SJCRH30 (cell line): ENCODE results near the gene EPS8L1. TPM values are rescaled to one million over a fixed set of nuclear protein-coding genes. Genes with fewer than 3 reads are reported as not detected.
A peak's percentile ranks its signal among the peaks of the same experiment; 100 is the strongest.

Experiments
- DNase-seq, 2 experiments: peaks; one replicate each; pipeline ENCODE4 v3.0.0-alpha.2; 2015 to 2020
- H3K27ac ChIP-seq: fragments of 250-450 bp; sonication (Bioruptor Pico); 2 replicates; pipeline ENCODE4 v1.5.1; 2020; ENCODE audit warnings: mild to moderate bottlenecking, moderate library complexity
- H3K27me3 ChIP-seq: fragments of 250-450 bp; sonication (Bioruptor Pico); 2 replicates; pipeline ENCODE4 v1.5.1; 2020; ENCODE audit warnings: mild to moderate bottlenecking, moderate library complexity
- H3K36me3 ChIP-seq: fragments of 250-450 bp; sonication (Bioruptor Pico); 2 replicates; pipeline ENCODE4 v1.5.1; 2020; ENCODE audit warnings: mild to moderate bottlenecking, moderate library complexity
- H3K4me1 ChIP-seq: fragments of 250-450 bp; sonication (Bioruptor Pico); 2 replicates; pipeline ENCODE4 v1.5.1; 2020; ENCODE audit warnings: mild to moderate bottlenecking, moderate library complexity
- H3K4me3 ChIP-seq: fragments of 250-450 bp; sonication (Bioruptor Pico); 2 replicates; pipeline ENCODE4 v1.5.1; 2020; ENCODE audit warnings: mild to moderate bottlenecking, moderate library complexity
- H3K9me3 ChIP-seq: fragments of 250-450 bp; sonication (Bioruptor Pico); replicated peaks from 2 replicates; pipeline ENCODE4 v1.5.1; 2020; ENCODE audit warnings: mild to moderate bottlenecking, moderate library complexity
- total RNA-seq: library from RNA; depleted of rRNA; stranded (reverse); fragments of >200 nt; shearing (Covaris generic); gene quantifications from 2 replicates; pipeline ENCODE4 v1.2.3, GENCODE V29; 2014; rRNA removed

The EPS8L1 gene
- total RNA-seq, 1 experiment from 2014 or later: 1.4 TPM

GRCh38 chr19:55117663-55118391 lies 42.2 kb downstream of the EPS8L1 start:
- H3K9me3 ChIP-seq: no peaks in the 10 kb centered on the region
- DNase-seq: peak; percentile 98
- no peaks in the 10 kb centered on the region for H3K27me3 ChIP-seq
- peak overlapping the region; percentile 68 for H3K4me3 ChIP-seq
- peaks cover 13% of the 10 kb centered on the region; the same call in 1 of the 2 replicates for H3K4me1 ChIP-seq
- H3K27ac ChIP-seq: peak overlapping the region; percentile 57
- no peaks in the 10 kb centered on the region for H3K36me3 ChIP-seq

DNA sequence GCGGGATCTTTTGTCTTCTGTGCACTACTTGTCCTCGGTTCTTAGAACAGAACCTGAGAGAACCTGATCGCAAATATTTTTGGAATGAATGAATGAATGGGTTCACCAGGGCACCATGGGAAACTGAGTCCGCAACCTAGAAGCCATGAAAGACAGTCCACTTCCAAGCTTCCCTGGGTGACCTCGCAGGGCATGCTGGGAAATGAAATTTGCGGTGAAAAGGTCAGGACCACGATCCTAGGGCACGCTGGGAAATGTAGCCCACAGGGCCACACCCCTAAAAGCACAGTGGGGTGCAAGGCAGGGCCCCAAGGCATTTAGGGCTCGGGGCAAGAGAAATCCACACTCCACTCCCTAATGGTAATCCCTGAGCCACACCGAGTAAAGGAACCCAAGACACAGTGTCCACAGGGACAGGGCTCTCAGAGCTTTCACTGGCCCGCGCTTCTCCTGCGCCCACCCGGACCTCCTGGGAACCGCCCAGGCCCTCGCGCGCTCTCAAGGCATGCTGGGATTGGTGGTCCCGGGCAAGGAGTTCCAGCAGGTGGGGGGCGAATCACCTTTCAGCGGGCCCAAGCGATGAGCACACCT lies 42.8 kb downstream of the EPS8L1 start:
- Histone ChIP-seq H3K9me3 (no peaks in the 10 kb centered on the region), H3K4me3 (peak overlapping the region; percentile 68), H3K27ac (peak overlapping the region; percentile 57; the same call in 1 of the 2 replicates), H3K36me3 (no peaks in the 10 kb centered on the region), H3K4me1 (peaks cover 8% of the 10 kb centered on the region; the same call in 1 of the 2 replicates), H3K27me3 (no peaks in the 10 kb centered on the region)
- peak in 1 of 2 experiments; percentile 55 for DNase-seq

DNA sequence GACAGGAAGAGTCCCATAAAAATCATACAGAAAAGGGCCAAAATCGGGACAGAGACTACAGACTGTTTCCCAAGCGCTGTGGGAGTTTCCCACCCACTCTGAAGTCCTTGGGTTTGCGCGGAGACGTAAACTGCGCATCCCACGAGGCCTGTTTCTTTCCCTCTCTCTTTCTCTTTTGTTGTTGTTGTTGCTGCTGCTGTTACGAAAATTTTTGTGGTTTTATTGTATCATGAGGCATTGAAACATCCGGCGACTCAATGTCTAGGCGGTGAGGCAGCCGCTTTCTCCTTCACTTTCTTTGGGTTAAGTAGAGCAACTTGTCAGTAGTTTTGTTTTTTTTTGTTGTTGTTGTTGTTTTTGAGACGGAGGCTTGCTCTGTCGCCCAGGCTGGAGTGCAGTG lies 43.4 kb downstream of the EPS8L1 start:
- H3K36me3 ChIP-seq: no peaks in the 10 kb centered on the region

GRCh38 chr19:55131421-55131820 lies 55.8 kb downstream of the EPS8L1 start:
- DNase-seq: no peak
- no peak overlapping the region for H3K27ac ChIP-seq

More for the DNA sequence above, 43.4 kb downstream of the EPS8L1 start:
- H3K27me3 ChIP-seq: no peaks in the 10 kb centered on the region
- H3K9me3 ChIP-seq: no peaks in the 10 kb centered on the region
- no peak overlapping the region for H3K27ac ChIP-seq
- no peak for DNase-seq
- H3K4me1 ChIP-seq: 0 out of 2 replicates have a peak, but pooled peaks cover 5% of the 10 kb centered on the region
- H3K4me3 ChIP-seq: no peak overlapping the region

GRCh38 chr19:55132453-55133129 lies 56.9 kb downstream of the EPS8L1 start:
- Histone ChIP-seq H3K9me3 (no peaks in the 10 kb centered on the region), H3K4me1 (no peaks in the 10 kb centered on the region), H3K27ac (no peak overlapping the region), H3K36me3 (peaks cover 30% of the 10 kb centered on the region), H3K4me3 (no peak overlapping the region), H3K27me3 (no peaks in the 10 kb centered on the region)
- DNase-seq: no peak

More at GRCh38 chr19:55131421-55131820, 55.8 kb downstream of the EPS8L1 start:
- no peak overlapping the region for H3K4me3 ChIP-seq
- no peaks in the 10 kb centered on the region for H3K27me3 ChIP-seq
- peaks cover 28% of the 10 kb centered on the region for H3K36me3 ChIP-seq
- no peaks in the 10 kb centered on the region for H3K9me3 ChIP-seq
- H3K4me1 ChIP-seq: no peaks in the 10 kb centered on the region

GRCh38 chr19:55133639-55134444 lies 58.2 kb downstream of the EPS8L1 start:
- no peaks in the 10 kb centered on the region for H3K9me3 ChIP-seq
- DNase-seq: no peak
- no peak overlapping the region for H3K4me3 ChIP-seq
- H3K4me1 ChIP-seq: no peaks in the 10 kb centered on the region
- H3K36me3 ChIP-seq: peaks cover 40% of the 10 kb centered on the region
- no peak overlapping the region for H3K27ac ChIP-seq
- H3K27me3 ChIP-seq: no peaks in the 10 kb centered on the region

- Histone ChIP-seq H3K36me3 (peaks cover 49% of the 10 kb centered on the region), H3K4me1 (no peaks in the 10 kb centered on the region), H3K27ac (no peak overlapping the region), H3K27me3 (no peaks in the 10 kb centered on the region), H3K9me3 (no peaks in the 10 kb centered on the region), H3K4me3 (no peak overlapping the region)
- no peak for DNase-seq
Measured at GRCh38 chr19:55134736-55135135, 59.1 kb downstream of the EPS8L1 start.

GRCh38 chr19:55136399-55137102 lies 60.9 kb downstream of the EPS8L1 start:
- Histone ChIP-seq H3K9me3 (no peaks in the 10 kb centered on the region), H3K4me1 (no peaks in the 10 kb centered on the region), H3K36me3 (peaks cover 63% of the 10 kb centered on the region), H3K27me3 (no peaks in the 10 kb centered on the region), H3K27ac (no peak overlapping the region), H3K4me3 (no peak overlapping the region)
- DNase-seq: no peak

Other genes starting within 250 kb of the EPS8L1 start
- gene KIR2DS4, start 243.2 kb upstream of the EPS8L1 start, total RNA-seq: not detected in 2 replicates
- gene KIR3DL2, start 225.4 kb upstream of the EPS8L1 start, total RNA-seq: not detected in 2 replicates
- not detected in 2 replicates for gene FCAR, start 201.6 kb upstream of the EPS8L1 start, total RNA-seq
- gene NCR1, start 169.7 kb upstream of the EPS8L1 start, total RNA-seq: not detected in 2 replicates
- gene NLRP7, start 128.3 kb upstream of the EPS8L1 start, total RNA-seq: 0.02 TPM in 1 of 2 replicates, not detected in the other
- not detected in 2 replicates for gene NLRP2, start 109.5 kb upstream of the EPS8L1 start, total RNA-seq
- gene GP6, start 37.6 kb upstream of the EPS8L1 start, total RNA-seq: 15.1 and 16.7 TPM in 2 replicates
- gene RDH13, start 12.7 kb upstream of the EPS8L1 start, total RNA-seq: 29.9 and 30.5 TPM in 2 replicates
- gene PPP1R12C, start 41.8 kb downstream of the EPS8L1 start, total RNA-seq: 26.2 and 30.5 TPM in 2 replicates
- 599 and 612 TPM in 2 replicates for gene TNNT1, start 73.3 kb downstream of the EPS8L1 start, total RNA-seq
- gene TNNI3, start 81.9 kb downstream of the EPS8L1 start, total RNA-seq: 2.4 and 2.5 TPM in 2 replicates
- gene DNAAF3, start 90.7 kb downstream of the EPS8L1 start, total RNA-seq: 9.1 and 14.0 TPM in 2 replicates
- 0.36 TPM in 1 of 2 replicates, not detected in the other for gene SYT5, start 104.4 kb downstream of the EPS8L1 start, total RNA-seq
- gene PTPRH, start 133.6 kb downstream of the EPS8L1 start, total RNA-seq: 0.94 and 1.4 TPM in 2 replicates
- 2.3 and 2.5 TPM in 2 replicates for gene TMEM86B, start 152.9 kb downstream of the EPS8L1 start, total RNA-seq
- gene PPP6R1, start 183.1 kb downstream of the EPS8L1 start, total RNA-seq: 39.5 and 44.9 TPM in 2 replicates
- 39.3 and 40.8 TPM in 2 replicates for gene HSPBP1, start 204.2 kb downstream of the EPS8L1 start, total RNA-seq
- gene BRSK1, start 208.1 kb downstream of the EPS8L1 start, total RNA-seq: 13.2 and 15.8 TPM in 2 replicates
- gene TMEM150B, start 249.5 kb downstream of the EPS8L1 start, total RNA-seq: not detected in 2 replicates